GM23248 (cell line): ENCODE measurements around the gene WTIP. TPM values are rescaled to one million over a fixed set of nuclear protein-coding genes. Genes with fewer than 3 reads are reported as not detected.

Source experiments
- DNase-seq: peaks from one replicate; pipeline ENCODE4 v3.0.0-alpha.2; 2015
- H2AFZ ChIP-seq: fragments of 200-600 bp; sonication (generic); 2 replicates; pipeline ENCODE4 v1.6.1; 2016; ENCODE audit warnings: antibody characterized with exemption
- H3F3A ChIP-seq: fragments of 200-600 bp; sonication (generic); 2 replicates; pipeline ENCODE4 v1.6.1; 2016; ENCODE audit warnings: mild to moderate bottlenecking, antibody characterized with exemption, mixed run types; ENCODE audit not compliant: insufficient read depth
- H3K27ac ChIP-seq: fragments of 200-600 bp; sonication (generic); 2 replicates; pipeline ENCODE4 v1.5.1; 2016; ENCODE audit warnings: mild to moderate bottlenecking
- H3K27me3 ChIP-seq: fragments of 200-600 bp; sonication (generic); replicated peaks from 2 replicates; pipeline ENCODE4 v1.6.1; 2016; ENCODE audit warnings: mild to moderate bottlenecking; ENCODE audit not compliant: insufficient read depth
- H3K36me3 ChIP-seq: fragments of 200-600 bp; sonication (generic); 2 replicates; pipeline ENCODE4 v1.6.1; 2016; ENCODE audit warnings: low read depth, mild to moderate bottlenecking
- H3K4me1 ChIP-seq: fragments of 200-600 bp; sonication (generic); 2 replicates; pipeline ENCODE4 v1.6.1; 2016; ENCODE audit warnings: mild to moderate bottlenecking; ENCODE audit not compliant: insufficient read depth
- H3K4me2 ChIP-seq: fragments of 200-600 bp; sonication (generic); one replicate; pipeline ENCODE4 v1.6.1; 2016; ENCODE audit warnings: mild to moderate bottlenecking; ENCODE audit not compliant: unreplicated experiment
- H3K4me3 ChIP-seq: fragments of 200-600 bp; sonication (generic); 2 replicates; pipeline ENCODE4 v1.5.1; 2016; ENCODE audit warnings: mild to moderate bottlenecking
- H3K79me2 ChIP-seq: fragments of 200-600 bp; sonication (generic); 2 replicates; pipeline ENCODE4 v1.6.1; 2016; ENCODE audit warnings: mild to moderate bottlenecking; ENCODE audit not compliant: insufficient read depth
- H3K9ac ChIP-seq: fragments of 200-600 bp; sonication (generic); 2 replicates; pipeline ENCODE4 v1.6.1; 2016; ENCODE audit warnings: mild to moderate bottlenecking
- H3K9me2 ChIP-seq: fragments of 200-600 bp; sonication (generic); 2 replicates; pipeline ENCODE4 v1.6.1; 2016; ENCODE audit warnings: mixed run types, mild to moderate bottlenecking, moderate library complexity; ENCODE audit not compliant: insufficient read depth
- H3K9me3 ChIP-seq: fragments of 200-600 bp; sonication (generic); one replicate; pipeline ENCODE4 v1.6.1; 2017; ENCODE audit warnings: low read depth
- H4K20me1 ChIP-seq: fragments of 200-600 bp; sonication (generic); 2 replicates; pipeline ENCODE4 v1.6.0; 2016; ENCODE audit not compliant: insufficient read depth
- EZH2 ChIP-seq: fragments of 200-600 bp; sonication (generic); IDR thresholded peaks from 2 replicates; pipeline ENCODE4 v1.6.1; 2018; ENCODE audit warnings: antibody characterized with exemption, mild to moderate bottlenecking; ENCODE audit not compliant: insufficient read depth, poor library complexity, severe bottlenecking
- EZH2phosphoT487 ChIP-seq: fragments of 200-600 bp; sonication (generic); IDR thresholded peaks from 2 replicates; pipeline ENCODE4 v1.6.1; 2018; ENCODE audit warnings: antibody characterized with exemption, moderate library complexity, mild to moderate bottlenecking, low read depth; ENCODE audit not compliant: insufficient read depth
- WGBS, 2 experiments: methylation state at CpG; one replicate each; pipeline ENCODE4 v1.1.6; 2015 to 2017; ENCODE audit warnings: low lambda C conversion rate in 2 of 2, low coverage in 1 of 2; ENCODE audit errors: missing lambda C conversion rate in 2 of 2; 5-methylcytosine and 5-hydroxymethylcytosine counted together
- in situ Hi-C: fragments of 300-500 bp; cut with MboI; formaldehyde crosslinking; loops from 2 replicates; pipeline ENCODE4 v1.15.0; 2020
- polyA plus RNA-seq: library from polyadenylated mRNA; unstranded; fragments of >200 nt; fragmentation: Nextera tagmentation; extraction: Ambion mirVana; gene quantifications from 2 replicates; pipeline ENCODE4 v1.2.1, GENCODE V29; 2016
- total RNA-seq: library from RNA; depleted of rRNA; stranded (reverse); fragments of >200 nt; shearing (Covaris generic); gene quantifications from 2 replicates; pipeline ENCODE4 v1.2.3, GENCODE V29; 2014

Gene WTIP
- total and polyA plus RNA-seq, 2 experiments from 2014 or later = 2.2 to 35.2 TPM

GRCh38 chr19:34487651-34488051 is 6.1 kb downstream of the WTIP start:
- H3K27ac ChIP-seq = no peak overlapping the region
- H3K4me3 ChIP-seq = no peak overlapping the region
- H3K36me3 ChIP-seq = peaks cover 5% of the 10 kb centered on the region; the same call in 1 of the 2 replicates
- no peaks in the 10 kb centered on the region for H3F3A ChIP-seq
- in situ Hi-C loops = no loop called here
- TF ChIP-seq EZH2phosphoT487 = no peak
- TF ChIP-seq EZH2 = no peak
- H3K4me1 ChIP-seq = peaks cover 12% of the 10 kb centered on the region; the same call in 1 of the 2 replicates
- H3K9me3 ChIP-seq = no peaks in the 10 kb centered on the region
- no peak overlapping the region for H3K4me2 ChIP-seq
- no peaks in the 10 kb centered on the region for H3K27me3 ChIP-seq
- no peak overlapping the region for H2AFZ ChIP-seq
- DNase-seq = no peak
- H3K9ac ChIP-seq = no peak overlapping the region
- H3K9me2 ChIP-seq = no peaks in the 10 kb centered on the region
- H4K20me1 ChIP-seq = 0 out of 2 replicates have a peak, but pooled peaks cover 3% of the 10 kb centered on the region
- H3K79me2 ChIP-seq = peaks cover 90% of the 10 kb centered on the region
- WGBS, 2 experiments = 71 to 81% methylated on average over 7 of the region's 7 CpGs

- WGBS, 2 experiments = 76 to 80% methylated on average over 5 to 7 of the region's 7 CpGs
- no peaks in the 10 kb centered on the region for H3K9me2 ChIP-seq
- no peak overlapping the region for H3K4me3 ChIP-seq
- H3K4me1 ChIP-seq = peaks cover 11% of the 10 kb centered on the region; the same call in 1 of the 2 replicates
- H3K36me3 ChIP-seq = peaks cover 8% of the 10 kb centered on the region; the same call in 1 of the 2 replicates
- no peak overlapping the region for H3K4me2 ChIP-seq
- no peak overlapping the region for H3K9ac ChIP-seq
- no peaks in the 10 kb centered on the region for H3F3A ChIP-seq
- H3K27ac ChIP-seq = no peak overlapping the region
- no peak for DNase-seq
- no peaks in the 10 kb centered on the region for H3K27me3 ChIP-seq
- H3K79me2 ChIP-seq = peaks cover 75% of the 10 kb centered on the region
- no peak overlapping the region for H2AFZ ChIP-seq
- no peaks in the 10 kb centered on the region for H3K9me3 ChIP-seq
- H4K20me1 ChIP-seq = no peaks in the 10 kb centered on the region
- TF ChIP-seq EZH2 = no peak
- in situ Hi-C loops = no loop called here
Measured at GRCh38 chr19:34489175-34489574, 7.6 kb downstream of the WTIP start.

- Histone ChIP-seq H4K20me1 (no peaks in the 10 kb centered on the region), H3F3A (no peaks in the 10 kb centered on the region), H3K27ac (no peak overlapping the region), H3K4me2 (no peak overlapping the region), H3K9ac (no peak overlapping the region), H3K4me1 (peaks cover 7% of the 10 kb centered on the region; the same call in 1 of the 2 replicates), H3K4me3 (no peak overlapping the region), H3K36me3 (peaks cover 8% of the 10 kb centered on the region; the same call in 1 of the 2 replicates), H3K79me2 (peaks cover 64% of the 10 kb centered on the region), H3K9me3 (no peaks in the 10 kb centered on the region), H3K27me3 (no peaks in the 10 kb centered on the region), H3K9me2 (no peaks in the 10 kb centered on the region), H2AFZ (no peak overlapping the region)
- WGBS, 2 experiments = 97 to 98% methylated on average over 19 of the region's 19 CpGs
- in situ Hi-C loops = no loop called here
- TF ChIP-seq EZH2phosphoT487 = no peak
- DNase-seq = no peak
Measured at GRCh38 chr19:34490141-34490766, 8.7 kb downstream of the WTIP start.

- DNase-seq = no peak
- in situ Hi-C loops = no loop called here
Measured at GRCh38 chr19:34493038-34493648, 11.6 kb downstream of the WTIP start.

More at GRCh38 chr19:34493038-34493648, 11.6 kb downstream of the WTIP start:
- no peak overlapping the region for H3K9ac ChIP-seq
- TF ChIP-seq EZH2 (no peak), EZH2phosphoT487 (no peak)
- H3K4me2 ChIP-seq = no peak overlapping the region
- no peaks in the 10 kb centered on the region for H3K9me2 ChIP-seq
- H3K79me2 ChIP-seq = peaks cover 35% of the 10 kb centered on the region
- H3K4me3 ChIP-seq = no peak overlapping the region
- no peaks in the 10 kb centered on the region for H4K20me1 ChIP-seq
- no peaks in the 10 kb centered on the region for H3F3A ChIP-seq
- H3K4me1 ChIP-seq = no peaks in the 10 kb centered on the region
- H3K27ac ChIP-seq = no peak overlapping the region
- no peaks in the 10 kb centered on the region for H3K27me3 ChIP-seq
- H3K36me3 ChIP-seq = peaks cover 8% of the 10 kb centered on the region; the same call in 1 of the 2 replicates
- no peak overlapping the region for H2AFZ ChIP-seq
- H3K9me3 ChIP-seq = no peaks in the 10 kb centered on the region
- 92 to 95% methylated on average over 23 to 25 of the region's 25 CpGs for WGBS, 2 experiments
